IMR-90 (cell line): ENCODE data around the gene JAK1. TPM values are rescaled to one million over a fixed set of nuclear protein-coding genes. Genes with fewer than 3 reads are reported as not detected.

Source experiments
- ATAC-seq: fragments of 200-7000 bp; cut with Tn5 transposase; 2 replicates; pipeline ENCODE4 v1.9.1; 2020; ENCODE audit warnings: low read depth, mild to moderate bottlenecking, moderate library complexity
- BruUV-seq: library from RNA; stranded (reverse); fragments of 400-500 nt; replicated peaks from 2 replicates; lab custom pipeline; 2021; lab: Mats Ljungman, UMichigan
- CTCF ChIA-PET: fragments of 300-600 bp; formaldehyde crosslinking; extraction: SDS; loops from one replicate; lab custom pipeline; 2021; ENCODE audit warnings: antibody characterized with exemption; lab: Yijun Ruan, JAX
- POLR2A ChIA-PET: fragments of 300-600 bp; sonication (Branson Sonifier 250); formaldehyde crosslinking; loops from one replicate; lab custom pipeline; 2022; ENCODE audit warnings: antibody characterized with exemption; ENCODE audit not compliant: unreplicated experiment; lab: Charles Lee
- DNase-seq: peaks from one replicate; pipeline ENCODE4 v3.0.0; 2013
- H2AFZ ChIP-seq: replicated peaks from 2 replicates; pipeline ENCODE3; 2013; ENCODE audit warnings: low read length, mild to moderate bottlenecking; ENCODE audit not compliant: poor library complexity
- H2AK5ac ChIP-seq: 2 replicates; pipeline ENCODE4 v1.6.1; 2013; ENCODE audit warnings: low read depth, low read length, inconsistent platforms
- H2AK9ac ChIP-seq: replicated peaks from 2 replicates; pipeline ENCODE3; 2013; ENCODE audit warnings: mild to moderate bottlenecking, low read depth, low read length, moderate library complexity; ENCODE audit not compliant: poor library complexity
- H2BK120ac ChIP-seq: 2 replicates; pipeline ENCODE4 v1.6.1; 2013; ENCODE audit warnings: low read depth, low read length, inconsistent platforms
- H2BK15ac ChIP-seq: 3 replicates; pipeline ENCODE4 v1.6.1; 2013; ENCODE audit warnings: low read depth, low read length, inconsistent platforms
- H2BK20ac ChIP-seq: 2 replicates; pipeline ENCODE4 v1.6.1; 2013; ENCODE audit warnings: low read depth, mild to moderate bottlenecking, inconsistent platforms, low read length, moderate library complexity
- H2BK5ac ChIP-seq: 2 replicates; pipeline ENCODE4 v1.6.1; 2013; ENCODE audit warnings: mild to moderate bottlenecking, low read depth, low read length, inconsistent platforms; ENCODE audit not compliant: poor library complexity, severe bottlenecking
- H3K14ac ChIP-seq: replicated peaks from 2 replicates; pipeline ENCODE4 v1.6.1; 2013; ENCODE audit warnings: low read depth, low read length, inconsistent platforms
- H3K18ac ChIP-seq: 2 replicates; pipeline ENCODE4 v1.6.1; 2013; ENCODE audit warnings: low read depth, low read length, control low read depth
- H3K23ac ChIP-seq: 2 replicates; pipeline ENCODE4 v1.6.1; 2013; ENCODE audit warnings: low read depth, low read length, inconsistent platforms
- H3K27ac ChIP-seq: 2 replicates; pipeline ENCODE4 v1.5.1; 2013; ENCODE audit warnings: mild to moderate bottlenecking, control low read depth, low read length; ENCODE audit not compliant: insufficient read depth
- H3K27me3 ChIP-seq: 2 replicates; pipeline ENCODE4 v1.6.1; 2013; ENCODE audit warnings: low read length; ENCODE audit not compliant: control insufficient read depth, insufficient read depth
- H3K36me3 ChIP-seq: 2 replicates; pipeline ENCODE4 v1.6.1; 2013; ENCODE audit warnings: low read length, mixed read lengths; ENCODE audit not compliant: control insufficient read depth, insufficient read depth
- H3K4ac ChIP-seq: 2 replicates; pipeline ENCODE4 v1.6.1; 2013; ENCODE audit warnings: low read depth, low read length, inconsistent platforms
- H3K4me1 ChIP-seq: 2 replicates; pipeline ENCODE4 v1.6.1; 2013; ENCODE audit warnings: low read length, mixed read lengths; ENCODE audit not compliant: control insufficient read depth, insufficient read depth
- H3K4me2 ChIP-seq: 2 replicates; pipeline ENCODE4 v1.6.1; 2013; ENCODE audit warnings: low read depth, mild to moderate bottlenecking, control low read depth, low read length, moderate library complexity
- H3K4me3 ChIP-seq: 2 replicates; pipeline ENCODE4 v1.5.1; 2013; ENCODE audit warnings: low read depth, mild to moderate bottlenecking, control low read depth, low read length, moderate library complexity; ENCODE audit not compliant: insufficient read depth
- H3K56ac ChIP-seq: 2 replicates; pipeline ENCODE4 v1.6.1; 2013; ENCODE audit warnings: low read length, inconsistent platforms; ENCODE audit not compliant: insufficient read depth; ENCODE audit errors: extremely low read depth
- H3K79me1 ChIP-seq, 2 experiments: 2 replicates each; pipeline ENCODE4 v1.6.1; 2013; ENCODE audit warnings: low read length in 2 of 2, inconsistent platforms in 1 of 2, low read depth in 1 of 2
- H3K9ac ChIP-seq: 2 replicates; pipeline ENCODE4 v1.6.1; 2013; ENCODE audit warnings: low read depth, low read length, control low read depth
- H3K9me1 ChIP-seq: 2 replicates; pipeline ENCODE4 v1.6.1; 2013; ENCODE audit warnings: low read length, inconsistent platforms; ENCODE audit not compliant: insufficient read depth
- H3K9me3 ChIP-seq: 2 replicates; pipeline ENCODE4 v1.6.1; 2013; ENCODE audit warnings: low read length; ENCODE audit not compliant: control insufficient read depth, insufficient read depth
- H4K20me1 ChIP-seq: 2 replicates; pipeline ENCODE4 v1.6.1; 2013; ENCODE audit warnings: low read length, inconsistent platforms; ENCODE audit not compliant: insufficient read depth
- H4K5ac ChIP-seq: 2 replicates; pipeline ENCODE4 v1.6.1; 2013; ENCODE audit warnings: mild to moderate bottlenecking, low read depth, low read length, control low read depth
- H4K8ac ChIP-seq, 2 experiments: 2 replicates each; pipeline ENCODE4 v1.6.1; 2013; ENCODE audit warnings: low read depth in 2 of 2, low read length in 2 of 2, control low read depth in 1 of 2, inconsistent platforms in 1 of 2
- H4K91ac ChIP-seq: 2 replicates; pipeline ENCODE4 v1.6.1; 2013; ENCODE audit warnings: low read depth, low read length, inconsistent platforms; ENCODE audit not compliant: insufficient read depth
- CEBPB ChIP-seq: IDR thresholded peaks from 2 replicates; pipeline ENCODE4 v1.6.1; 2012; ENCODE audit warnings: low read depth, low read length, improper control_type of control experiment
- CHD1 ChIP-seq: IDR thresholded peaks from 2 replicates; pipeline ENCODE4 v1.6.1; 2012; ENCODE audit warnings: low read depth, low read length, improper control_type of control experiment
- MAZ ChIP-seq: IDR thresholded peaks from 2 replicates; pipeline ENCODE4 v1.6.1; 2012; ENCODE audit warnings: low read depth, mild to moderate bottlenecking, low read length, improper control_type of control experiment, moderate library complexity, borderline replicate concordance
- NFE2L2 ChIP-seq: fragments of 150-350 bp; IDR thresholded peaks from 2 replicates; pipeline ENCODE4 v1.6.1; 2016; ENCODE audit warnings: low read depth, mild to moderate bottlenecking, low read length
- POLR2A ChIP-seq: IDR thresholded peaks from 2 replicates; pipeline ENCODE4 v1.6.1; 2012; ENCODE audit warnings: mild to moderate bottlenecking, low read depth, low read length
- RAD21 ChIP-seq: IDR thresholded peaks from 2 replicates; pipeline ENCODE4 v1.6.1; 2012; ENCODE audit warnings: low read length, improper control_type of control experiment
- RCOR1 ChIP-seq: IDR thresholded peaks from 2 replicates; pipeline ENCODE4 v1.6.1; 2012; ENCODE audit warnings: mild to moderate bottlenecking, low read length, improper control_type of control experiment; ENCODE audit not compliant: insufficient replicate concordance
- RFX5 ChIP-seq: IDR thresholded peaks from 2 replicates; pipeline ENCODE4 v1.8.0; 2012; ENCODE audit warnings: low read depth, mild to moderate bottlenecking, low read length, moderate library complexity
- SMC3 ChIP-seq: fragments of 150-350 bp; IDR thresholded peaks from 2 replicates; pipeline ENCODE4 v1.6.1; 2016; ENCODE audit warnings: low read depth, mild to moderate bottlenecking, antibody characterized with exemption, low read length, moderate library complexity
- WGBS, 2 experiments: methylation state at CpG; one replicate each; pipeline versions ENCODE4 v1.1.5 to v1.1.7; 2013; ENCODE audit warnings: missing lambda C conversion rate in 2 of 2; ENCODE audit not compliant: insufficient read length in 1 of 2; ENCODE audit errors: extremely low coverage in 2 of 2; 5-methylcytosine and 5-hydroxymethylcytosine counted together
- dilution Hi-C: fragments of 300-500 bp; cut with HindIII; formaldehyde crosslinking; loops from one replicate; pipeline ENCODE4 v1.14.3; 2018; ENCODE audit warnings: low sequenced_read_pairs; ENCODE audit not compliant: unreplicated experiment
- in situ Hi-C: fragments of 300-500 bp; cut with MboI; formaldehyde crosslinking; loops from 3 replicates; pipeline ENCODE4 v1.14.3; 2019; ENCODE audit warnings: low sequenced_read_pairs, inconsistent platforms, mixed read lengths
- intact Hi-C: fragments of 100-400 bp; cut with micrococcal nuclease; formaldehyde crosslinking; loops from 2 replicates; pipeline ENCODE4 v1.10.0; 2022
- polyA plus RNA-seq, 3 experiments: library from polyadenylated mRNA; depleted of rRNA; stranded (reverse); fragments of >200 nt; gene quantifications; 2 replicates each; pipeline ENCODE4 v1.2.3, GENCODE V29; 2012; ENCODE audit warnings: low replicate concordance in 1 of 3
- total RNA-seq: library from RNA; depleted of rRNA; stranded (reverse); fragments of >200 nt; gene quantifications from 2 replicates; pipeline ENCODE4 v1.2.3, GENCODE V29; 2012
- TF ChIP-seq, protein P1 (sequence below): fragments of 150-350 bp; IDR thresholded peaks from 2 replicates; pipeline ENCODE4 v1.6.1; 2017; ENCODE audit warnings: mild to moderate bottlenecking, antibody characterized with exemption, low read length, low read depth
- TF ChIP-seq, protein P2 (sequence below): fragments of 150-350 bp; IDR thresholded peaks from 2 replicates; pipeline ENCODE4 v1.6.1; 2016; ENCODE audit warnings: low read depth, mild to moderate bottlenecking, low read length, moderate library complexity, borderline replicate concordance
- TF ChIP-seq, protein P3 (sequence below): conservative IDR thresholded peaks from 2 replicates; pipeline ENCODE4 v1.5.1; 2012; ENCODE audit warnings: mild to moderate bottlenecking, low read depth, low read length, improper control_type of control experiment

Gene JAK1
- total and polyA plus RNA-seq, 2 of the 4 experiments (the other 2 are of a cell fraction): 76.9 to 103 TPM

- dilution Hi-C loops (no loop called here), in situ Hi-C loops (no loop called here), intact Hi-C loops (no loop called here)
- H3K9me1 ChIP-seq: peaks cover 21% of the 10 kb centered on the region
- no peak overlapping the region for H3K4me3 ChIP-seq
- H2BK120ac ChIP-seq: no peak overlapping the region
- H3K18ac ChIP-seq: no peak overlapping the region
- ChIA-PET POLR2A (no interaction called here), CTCF (no interaction called here)
- WGBS, 2 experiments: 89% methylated on average over 6 of the region's 14 CpGs; no CpG with 5 or more reads in 1 of the 2 experiments
- ATAC-seq (no peak), DNase-seq (no peak)
- TF ChIP-seq RAD21 (no peak), MAZ (no peak), RFX5 (no peak), CHD1 (no peak), NFE2L2 (no peak), POLR2A (no peak), CEBPB (no peak), SMC3 (no peak), RCOR1 (no peak)
- TF ChIP-seq, protein P1, sequence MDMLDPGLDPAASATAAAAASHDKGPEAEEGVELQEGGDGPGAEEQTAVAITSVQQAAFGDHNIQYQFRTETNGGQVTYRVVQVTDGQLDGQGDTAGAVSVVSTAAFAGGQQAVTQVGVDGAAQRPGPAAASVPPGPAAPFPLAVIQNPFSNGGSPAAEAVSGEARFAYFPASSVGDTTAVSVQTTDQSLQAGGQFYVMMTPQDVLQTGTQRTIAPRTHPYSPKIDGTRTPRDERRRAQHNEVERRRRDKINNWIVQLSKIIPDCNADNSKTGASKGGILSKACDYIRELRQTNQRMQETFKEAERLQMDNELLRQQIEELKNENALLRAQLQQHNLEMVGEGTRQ: no peak
- TF ChIP-seq, protein P2, sequence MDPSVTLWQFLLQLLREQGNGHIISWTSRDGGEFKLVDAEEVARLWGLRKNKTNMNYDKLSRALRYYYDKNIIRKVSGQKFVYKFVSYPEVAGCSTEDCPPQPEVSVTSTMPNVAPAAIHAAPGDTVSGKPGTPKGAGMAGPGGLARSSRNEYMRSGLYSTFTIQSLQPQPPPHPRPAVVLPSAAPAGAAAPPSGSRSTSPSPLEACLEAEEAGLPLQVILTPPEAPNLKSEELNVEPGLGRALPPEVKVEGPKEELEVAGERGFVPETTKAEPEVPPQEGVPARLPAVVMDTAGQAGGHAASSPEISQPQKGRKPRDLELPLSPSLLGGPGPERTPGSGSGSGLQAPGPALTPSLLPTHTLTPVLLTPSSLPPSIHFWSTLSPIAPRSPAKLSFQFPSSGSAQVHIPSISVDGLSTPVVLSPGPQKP: no peak
- TF ChIP-seq, protein P3, sequence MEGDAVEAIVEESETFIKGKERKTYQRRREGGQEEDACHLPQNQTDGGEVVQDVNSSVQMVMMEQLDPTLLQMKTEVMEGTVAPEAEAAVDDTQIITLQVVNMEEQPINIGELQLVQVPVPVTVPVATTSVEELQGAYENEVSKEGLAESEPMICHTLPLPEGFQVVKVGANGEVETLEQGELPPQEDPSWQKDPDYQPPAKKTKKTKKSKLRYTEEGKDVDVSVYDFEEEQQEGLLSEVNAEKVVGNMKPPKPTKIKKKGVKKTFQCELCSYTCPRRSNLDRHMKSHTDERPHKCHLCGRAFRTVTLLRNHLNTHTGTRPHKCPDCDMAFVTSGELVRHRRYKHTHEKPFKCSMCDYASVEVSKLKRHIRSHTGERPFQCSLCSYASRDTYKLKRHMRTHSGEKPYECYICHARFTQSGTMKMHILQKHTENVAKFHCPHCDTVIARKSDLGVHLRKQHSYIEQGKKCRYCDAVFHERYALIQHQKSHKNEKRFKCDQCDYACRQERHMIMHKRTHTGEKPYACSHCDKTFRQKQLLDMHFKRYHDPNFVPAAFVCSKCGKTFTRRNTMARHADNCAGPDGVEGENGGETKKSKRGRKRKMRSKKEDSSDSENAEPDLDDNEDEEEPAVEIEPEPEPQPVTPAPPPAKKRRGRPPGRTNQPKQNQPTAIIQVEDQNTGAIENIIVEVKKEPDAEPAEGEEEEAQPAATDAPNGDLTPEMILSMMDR: no peak
- H3K27me3 ChIP-seq: no peaks in the 10 kb centered on the region
- H3K4me2 ChIP-seq: no peak overlapping the region
- H3K27ac ChIP-seq: no peak overlapping the region
- H3K4ac ChIP-seq: no peak overlapping the region
- H2BK5ac ChIP-seq: no peak overlapping the region
- no peak overlapping the region for H4K91ac ChIP-seq
- no peak overlapping the region for H3K9ac ChIP-seq
- no TSS peak for BruUV-seq
- H2AFZ ChIP-seq: no peak overlapping the region
- no peak overlapping the region for H3K23ac ChIP-seq
- H2BK20ac ChIP-seq: no peak overlapping the region
- H3K14ac ChIP-seq: no peak overlapping the region
- no peak overlapping the region for H4K5ac ChIP-seq
- H2AK5ac ChIP-seq: no peak overlapping the region
- peaks cover 67% of the 10 kb centered on the region for H4K20me1 ChIP-seq
- H2AK9ac ChIP-seq: no peak overlapping the region
- no peak overlapping the region for H2BK15ac ChIP-seq
- peaks cover 40 to 70% of the 10 kb centered on the region in 2 experiments for H3K79me1 ChIP-seq
- no peak overlapping the region for H4K8ac ChIP-seq
- no peak overlapping the region for H3K56ac ChIP-seq
- no peaks in the 10 kb centered on the region for H3K9me3 ChIP-seq
- peaks cover 2% of the 10 kb centered on the region; the same call in 1 of the 2 replicates for H3K36me3 ChIP-seq
- H3K4me1 ChIP-seq: peaks cover 8% of the 10 kb centered on the region
These were observed 11.0 kb downstream of the JAK1 start for GRCh38 chr1:64955097-64956009.
